Measurements from ENCODE around the gene RUSF1. TPM values are rescaled to one million over a fixed set of nuclear protein-coding genes. Genes with fewer than 3 reads are reported as not detected.
"Not testable (repeated sequence)": the region's sequence is repeated elsewhere in the genome, so short reads cannot be mapped to it uniquely, and the experiment has no call there.

RUSF1 gene
- total RNA-seq, 2 experiments from 2014 or later, result 35.8 to 36.7 TPM

DNA sequence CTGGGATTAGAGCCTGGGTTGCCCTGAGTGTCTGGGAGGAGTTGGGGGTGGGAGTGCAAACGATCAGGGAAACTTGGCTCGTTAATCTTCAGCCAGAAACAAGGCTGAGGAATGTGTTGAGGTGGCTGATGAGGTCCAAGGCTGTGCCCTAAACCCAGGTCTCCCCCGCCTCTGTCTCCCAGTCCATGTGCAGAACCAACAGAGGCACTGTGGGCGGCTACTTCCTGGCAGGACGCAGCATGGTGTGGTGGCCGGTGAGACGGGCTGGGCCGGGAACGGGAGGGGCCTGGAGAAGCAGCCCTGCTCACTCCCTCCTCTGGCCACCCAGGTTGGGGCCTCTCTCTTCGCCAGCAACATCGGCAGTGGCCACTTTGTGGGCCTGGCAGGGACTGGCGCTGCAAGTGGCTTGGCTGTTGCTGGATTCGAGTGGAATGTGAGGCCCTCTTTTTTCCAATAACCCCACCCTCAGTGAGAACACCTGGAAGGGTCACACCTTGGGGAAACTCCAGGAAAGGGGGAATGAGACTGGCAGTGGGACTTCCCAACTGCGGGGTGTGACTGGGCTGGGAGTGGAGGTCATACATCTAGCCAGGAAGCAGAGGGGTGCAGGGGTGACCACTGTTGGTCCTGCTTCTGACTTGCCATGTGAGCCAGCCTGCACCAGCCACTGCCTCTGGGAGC, 23.6 kb downstream of the RUSF1 start:
- H3K27ac Mint-ChIP-seq, result no peak overlapping the region
- H3K9me3 Mint-ChIP-seq, result no peaks in the 10 kb centered on the region
- no peak for DNase-seq
- H3K4me3 Mint-ChIP-seq, result no peak overlapping the region
- H3K4me1 Mint-ChIP-seq (ENCODE audit: low read depth), result peaks cover 3% of the 10 kb centered on the region
- CTCF ChIA-PET, result no interaction called here
- H3K27me3 Mint-ChIP-seq, result no peaks in the 10 kb centered on the region
- H3K36me3 Mint-ChIP-seq (ENCODE audit: low read depth), result no peaks in the 10 kb centered on the region
- TF ChIP-seq, protein P1, sequence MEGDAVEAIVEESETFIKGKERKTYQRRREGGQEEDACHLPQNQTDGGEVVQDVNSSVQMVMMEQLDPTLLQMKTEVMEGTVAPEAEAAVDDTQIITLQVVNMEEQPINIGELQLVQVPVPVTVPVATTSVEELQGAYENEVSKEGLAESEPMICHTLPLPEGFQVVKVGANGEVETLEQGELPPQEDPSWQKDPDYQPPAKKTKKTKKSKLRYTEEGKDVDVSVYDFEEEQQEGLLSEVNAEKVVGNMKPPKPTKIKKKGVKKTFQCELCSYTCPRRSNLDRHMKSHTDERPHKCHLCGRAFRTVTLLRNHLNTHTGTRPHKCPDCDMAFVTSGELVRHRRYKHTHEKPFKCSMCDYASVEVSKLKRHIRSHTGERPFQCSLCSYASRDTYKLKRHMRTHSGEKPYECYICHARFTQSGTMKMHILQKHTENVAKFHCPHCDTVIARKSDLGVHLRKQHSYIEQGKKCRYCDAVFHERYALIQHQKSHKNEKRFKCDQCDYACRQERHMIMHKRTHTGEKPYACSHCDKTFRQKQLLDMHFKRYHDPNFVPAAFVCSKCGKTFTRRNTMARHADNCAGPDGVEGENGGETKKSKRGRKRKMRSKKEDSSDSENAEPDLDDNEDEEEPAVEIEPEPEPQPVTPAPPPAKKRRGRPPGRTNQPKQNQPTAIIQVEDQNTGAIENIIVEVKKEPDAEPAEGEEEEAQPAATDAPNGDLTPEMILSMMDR (IDR thresholded peaks at IDR 0.05), result no peak
- POLR2A ChIA-PET, result interaction anchor here (0.7 to 1.5 kb wide), 3 partner anchors 8 to 23 kb away, joined by 3 to 5 read pairs (median 5); no protein-coding TSS in a partner anchor
- ATAC-seq, result no peak
- intact Hi-C loops (cut with micrococcal nuclease), result no loop called here

DNA sequence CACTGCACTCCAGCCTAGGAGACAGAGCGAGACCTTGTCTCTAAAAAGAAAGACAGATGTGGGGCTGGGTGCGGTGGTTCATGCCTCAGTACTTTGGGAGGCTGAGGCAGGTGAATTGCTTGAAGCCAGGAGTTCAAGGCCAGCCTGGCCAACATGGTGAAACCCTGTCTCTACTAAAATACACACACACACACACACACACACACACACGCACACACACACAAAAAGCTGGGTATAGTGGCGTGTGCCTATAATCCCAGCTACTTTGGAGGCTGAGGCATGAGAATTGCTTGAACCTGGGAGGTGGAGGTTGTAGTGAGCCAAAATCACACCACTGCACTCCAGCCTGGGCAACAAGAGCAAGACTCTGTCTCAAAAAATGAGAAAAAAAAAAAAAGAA, 24.1 kb downstream of the RUSF1 start:
- CTCF ChIA-PET; H3K4me1 Mint-ChIP-seq (ENCODE audit: low read depth); H3K27me3 Mint-ChIP-seq; H3K36me3 Mint-ChIP-seq (ENCODE audit: low read depth); H3K4me3 Mint-ChIP-seq; DNase-seq; intact Hi-C loops (cut with micrococcal nuclease); H3K27ac Mint-ChIP-seq; ATAC-seq; H3K9me3 Mint-ChIP-seq: not testable (repeated sequence)
- POLR2A ChIA-PET, result interaction anchor here (0.7 kb wide), 1 partner anchor 20 kb away, joined by 5 read pairs; no protein-coding TSS in a partner anchor

DNA sequence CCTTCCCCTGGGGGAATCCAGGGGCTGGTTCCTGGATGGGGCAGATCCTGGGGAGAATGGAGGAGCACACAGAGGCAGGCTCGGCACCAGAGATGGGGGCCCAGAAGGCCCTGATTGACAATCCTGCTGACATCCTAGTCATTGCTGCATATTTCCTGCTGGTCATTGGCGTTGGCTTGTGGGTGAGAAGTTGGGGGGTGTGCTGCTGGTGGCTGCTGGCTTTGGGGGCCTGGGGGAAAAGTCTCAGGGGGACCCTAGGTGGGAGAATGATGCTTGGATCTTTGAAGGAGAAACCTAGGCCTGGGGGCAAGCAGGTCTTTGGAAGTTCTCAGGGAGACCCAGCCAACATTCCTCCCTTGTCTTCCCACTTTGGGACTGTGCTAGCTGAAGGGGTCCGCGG, 25.1 kb downstream of the RUSF1 start, which contains the start of gene SLC5A2:
TSS of gene SLC5A2 (plus strand) at position 43 of the 400 bp plus-strand sequence. CDS start at position 57, 14 bp downstream.
- TF ChIP-seq, protein P1 (IDR thresholded peaks at IDR 0.05), result no peak
- POLR2A ChIA-PET, result interaction anchor here (1.0 kb wide), 1 partner anchor 14 kb away, joined by 3 read pairs; no protein-coding TSS in a partner anchor
- Mint-ChIP-seq H3K9me3 (no peaks in the 10 kb centered on the region), H3K4me3 (no peak within 1 kb of the TSS), H3K4me1 (ENCODE audit: low read depth) (peaks cover 4% of the 10 kb centered on the region), H3K27me3 (no peaks in the 10 kb centered on the region), H3K27ac (no peak within 1 kb of the TSS), H3K36me3 (ENCODE audit: low read depth) (no peaks in the 10 kb centered on the region)
- intact Hi-C loops (cut with micrococcal nuclease), result no loop called here
- no peak for DNase-seq
- CTCF ChIA-PET, result no interaction called here
- ATAC-seq, result no peak

DNA sequence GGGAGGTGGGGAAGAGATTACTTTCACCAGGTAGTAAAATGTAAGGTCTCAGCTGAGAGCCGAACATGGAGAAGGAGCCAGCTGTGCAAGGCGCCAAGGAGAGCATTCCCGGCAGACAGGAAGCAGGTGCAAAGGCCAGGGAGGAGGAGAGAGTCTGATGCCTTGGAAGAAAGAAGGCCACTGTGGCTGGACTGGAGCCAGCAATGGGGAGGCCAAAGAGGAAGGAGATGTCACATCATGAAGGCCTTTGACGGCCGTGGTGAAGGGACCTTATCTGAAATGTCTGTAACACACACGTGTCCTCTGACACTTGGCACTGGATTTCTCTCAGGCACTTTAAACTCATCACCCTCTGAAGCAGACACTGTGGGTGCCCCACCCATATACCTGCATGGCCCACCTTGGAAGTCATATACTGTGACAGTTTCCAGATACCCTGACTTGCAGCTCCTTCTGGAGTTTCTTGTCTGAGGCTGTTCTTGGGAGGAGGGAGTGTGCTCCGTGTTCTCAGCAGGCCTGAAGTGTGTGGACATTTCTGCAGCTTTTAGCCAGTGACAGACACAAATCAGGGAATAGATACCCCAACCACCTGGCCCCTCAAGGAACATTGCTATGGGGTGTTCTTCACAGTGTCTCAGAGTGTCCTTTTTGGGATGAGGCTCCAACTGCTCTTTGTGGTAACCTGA, 27.2 kb downstream of the RUSF1 start:
- CTCF ChIA-PET, result interaction anchor here (2.5 kb wide), 1 partner anchor 21 kb away, joined by 7 read pairs; the partner anchor contains the start of gene ARMC5
- DNase-seq (no peak), ATAC-seq (no peak)
- H3K36me3 Mint-ChIP-seq (ENCODE audit: low read depth), result no peaks in the 10 kb centered on the region
- H3K9me3 Mint-ChIP-seq, result no peaks in the 10 kb centered on the region
- TF ChIP-seq, protein P1 (IDR thresholded peaks at IDR 0.05), result no peak
- intact Hi-C loops (cut with micrococcal nuclease), result no loop called here
- H3K27ac Mint-ChIP-seq, result no peak overlapping the region
- no peaks in the 10 kb centered on the region for H3K27me3 Mint-ChIP-seq
- no peak overlapping the region for H3K4me3 Mint-ChIP-seq
- peaks cover 16% of the 10 kb centered on the region for H3K4me1 Mint-ChIP-seq (ENCODE audit: low read depth)
- POLR2A ChIA-PET, result no interaction called here

DNA sequence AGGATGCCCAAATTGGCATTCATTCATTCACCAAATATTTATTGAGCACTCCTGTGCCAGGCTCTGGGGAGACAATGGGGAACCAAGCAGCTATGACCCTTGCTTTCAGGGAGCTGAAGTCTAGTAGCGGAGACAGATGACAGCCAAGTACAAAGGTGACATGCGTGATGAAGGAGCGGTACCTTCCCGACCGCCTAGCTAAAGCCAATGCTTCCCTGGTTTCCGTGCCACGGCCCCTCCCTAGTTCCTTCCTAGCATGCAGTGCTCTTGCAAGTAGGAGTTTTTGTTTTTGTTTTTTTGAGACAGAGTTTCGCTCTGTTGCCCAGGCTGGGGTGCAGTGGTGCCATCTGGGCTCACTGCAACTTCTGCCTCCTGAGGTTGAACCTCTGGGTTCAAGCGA, 28.4 kb downstream of the RUSF1 start:
- Mint-ChIP-seq H3K27me3 (peaks cover 2% of the 10 kb centered on the region), H3K27ac (no peak overlapping the region), H3K4me1 (ENCODE audit: low read depth) (peaks cover 16% of the 10 kb centered on the region), H3K9me3 (no peaks in the 10 kb centered on the region), H3K36me3 (ENCODE audit: low read depth) (no peaks in the 10 kb centered on the region), H3K4me3 (no peak overlapping the region)
- DNase-seq, result no peak
- ATAC-seq, result no peak
- TF ChIP-seq, protein P1 (IDR thresholded peaks at IDR 0.05), result no peak
- ChIA-PET CTCF (interaction anchor here (0.6 kb wide), 1 partner anchor 19 kb away, joined by 3 read pairs; no protein-coding TSS in a partner anchor), POLR2A (no interaction called here)
- intact Hi-C loops (cut with micrococcal nuclease), result no loop called here
